GM10248 (cell line): Measurements from ENCODE around the gene GADD45A.
"Not testable (repeated sequence)": the region's sequence is repeated elsewhere in the genome, so short reads cannot be mapped to it uniquely, and the experiment has no call there.

Experiments
- CTCF ChIA-PET: fragments of 300-600 bp; sonication (Branson Sonifier 250); formaldehyde crosslinking; extraction: SDS; loops from one replicate; lab custom pipeline; 2021; ENCODE audit warnings: antibody characterized with exemption; lab: Yijun Ruan, JAX
- POLR2A ChIA-PET: fragments of 350-650 bp; sonication (Branson Sonifier 250); formaldehyde crosslinking; extraction: SDS; loops from one replicate; lab custom pipeline; 2020; ENCODE audit warnings: antibody characterized with exemption; lab: Yijun Ruan, JAX
- DNase-seq: peaks from one replicate; pipeline ENCODE4 v3.0.0; 2012; ENCODE audit errors: extremely low spot score
- CTCF ChIP-seq: IDR thresholded peaks from 2 replicates; pipeline ENCODE4 v1.5.1; 2012; ENCODE audit warnings: mild to moderate bottlenecking, low read depth; ENCODE audit errors: extremely low read depth, missing control alignments, control extremely low read depth

Gene GADD45A

GRCh38 chr1:67723620-67724019 lies 38.6 kb downstream of the GADD45A start:
- POLR2A ChIA-PET, result no interaction called here
- DNase-seq, result peak; percentile 27
- CTCF ChIA-PET, result interaction anchor here (1.0 to 2.4 kb wide), 5 partner anchors 12 to 37 kb away, joined by 3 to 6 read pairs (median 3); no protein-coding TSS in a partner anchor
- TF ChIP-seq CTCF, result no peak

GRCh38 chr1:67724928-67725560 lies 40.0 kb downstream of the GADD45A start:
- TF ChIP-seq CTCF, result no peak
- ChIA-PET CTCF (interaction anchor here (2.0 to 2.4 kb wide), 2 partner anchors 13 to 36 kb away, joined by 4 to 6 read pairs; no protein-coding TSS in a partner anchor), POLR2A (no interaction called here)
- no peak for DNase-seq

GRCh38 chr1:67726224-67726623 lies 41.2 kb downstream of the GADD45A start:
- CTCF ChIA-PET, result interaction anchor here (1.0 kb wide), 1 partner anchor 11 kb away, joined by 3 read pairs; no protein-coding TSS in a partner anchor
- no peak for DNase-seq
- POLR2A ChIA-PET, result no interaction called here
- TF ChIP-seq CTCF, result no peak

- no peak for DNase-seq
- ChIA-PET CTCF (interaction anchor here (0.8 to 3.3 kb wide), 8 partner anchors 10 to 194 kb away, joined by 3 to 16 read pairs (median 4); partner anchors contain the start of gene GADD45A), POLR2A (no interaction called here)
- no peak for TF ChIP-seq CTCF
Measured at GRCh38 chr1:67729872-67730271, 44.9 kb downstream of the GADD45A start.

- CTCF ChIA-PET, result interaction anchor here (0.8 to 3.3 kb wide), 8 partner anchors 10 to 168 kb away, joined by 3 to 16 read pairs (median 4); partner anchors contain the start of gene GADD45A
- DNase-seq, POLR2A ChIA-PET: not testable (repeated sequence)
Measured at GRCh38 chr1:67730312-67730711, 45.3 kb downstream of the GADD45A start.

- no peak for TF ChIP-seq CTCF
- POLR2A ChIA-PET, result interaction anchor here (1.1 kb wide), 1 partner anchor 12 kb away, joined by 4 read pairs; no protein-coding TSS in a partner anchor
- DNase-seq, result no peak
- CTCF ChIA-PET, result interaction anchor here (0.9 to 4.5 kb wide), 6 partner anchors 13 to 36 kb away, joined by 3 to 30 read pairs (median 4); no protein-coding TSS in a partner anchor
Measured at GRCh38 chr1:67731322-67731721, 46.3 kb downstream of the GADD45A start.

- CTCF ChIA-PET, result interaction anchor here (0.8 to 4.5 kb wide), 7 partner anchors 9 to 171 kb away, joined by 3 to 30 read pairs (median 4); no protein-coding TSS in a partner anchor
- no peak for TF ChIP-seq CTCF
- POLR2A ChIA-PET, result no interaction called here
- peak; percentile 32 for DNase-seq
Measured at GRCh38 chr1:67732750-67733151, 47.8 kb downstream of the GADD45A start.
